Thyroid gland (tissue), 4 donors: Measurements from ENCODE around the gene PTGFR. TPM values are rescaled to one million over a fixed set of nuclear protein-coding genes. Genes with fewer than 3 reads are reported as not detected.

Experiments used
- DNase-seq, 2 donors: peaks; one replicate each; pipeline ENCODE4 v3.0.0-alpha.2; 2019
- H3K27ac ChIP-seq, 3 donors: fragments of 200-600 bp; sonication (generic); 1 replicate in 2 of 3; 2 replicates in 1 of 3; pipeline ENCODE4 v1.5.1; 2016 to 2019; ENCODE audit warnings: mild to moderate bottlenecking in 1 of 3, moderate library complexity in 1 of 3
- H3K27me3 ChIP-seq: fragments of 200-600 bp; sonication (generic); one replicate; pipeline ENCODE4 v1.5.1; 2019
- H3K36me3 ChIP-seq, 2 donors: fragments of 200-600 bp; sonication (generic); one replicate each; pipeline ENCODE4 v1.5.1; 2016 to 2019
- H3K4me1 ChIP-seq, 2 donors: fragments of 200-600 bp; sonication (generic); one replicate each; pipeline ENCODE4 v1.5.1; 2017 to 2019
- H3K4me3 ChIP-seq, 3 donors: fragments of 200-600 bp; sonication (generic); replicated peaks in 1 of 3; 1 replicate in 2 of 3; 2 replicates in 1 of 3; pipeline ENCODE4 v1.5.1; 2016; ENCODE audit warnings: mild to moderate bottlenecking in 1 of 3
- H3K9me3 ChIP-seq: fragments of 200-600 bp; sonication (generic); one replicate; pipeline ENCODE4 v1.5.1; 2017
- POLR2A ChIP-seq, 2 donors: fragments of 450-650 bp; IDR thresholded peaks; one replicate each; pipeline ENCODE4 v1.6.1; 2017; ENCODE audit warnings: antibody characterized with exemption in 2 of 2, mild to moderate bottlenecking in 2 of 2, moderate library complexity in 1 of 2
- WGBS, 2 donors: methylation state at CpG; one replicate each; pipeline ENCODE4 v1.1.5; 2017; 5-methylcytosine and 5-hydroxymethylcytosine counted together
- intact Hi-C: fragments of 100-400 bp; cut with DNase I; formaldehyde crosslinking; loops from one replicate; pipeline ENCODE4 v1.15.1; 2023
- total RNA-seq, 4 donors: library from RNA; depleted of rRNA; stranded (reverse); fragments of >200 nt; gene quantifications; one replicate each; pipeline ENCODE4 v1.2.3, GENCODE V29; 2016
- TF ChIP-seq, protein P1 (sequence below), 6 experiments: fragments of 200-600 bp in 3 of 6; fragments of 450-650 bp in 3 of 6; sonication (generic) in 3 of 6; IDR thresholded peaks; one replicate each; pipeline ENCODE4 v1.5.1; 2016 to 2019; ENCODE audit warnings: antibody characterized with exemption in 6 of 6, mild to moderate bottlenecking in 2 of 6, inconsistent platforms in 1 of 6, moderate library complexity in 1 of 6

PTGFR gene
- total RNA-seq, 4 donors from 2014 or later = 0.67 to 1.9 (median 1.2) TPM

DNA sequence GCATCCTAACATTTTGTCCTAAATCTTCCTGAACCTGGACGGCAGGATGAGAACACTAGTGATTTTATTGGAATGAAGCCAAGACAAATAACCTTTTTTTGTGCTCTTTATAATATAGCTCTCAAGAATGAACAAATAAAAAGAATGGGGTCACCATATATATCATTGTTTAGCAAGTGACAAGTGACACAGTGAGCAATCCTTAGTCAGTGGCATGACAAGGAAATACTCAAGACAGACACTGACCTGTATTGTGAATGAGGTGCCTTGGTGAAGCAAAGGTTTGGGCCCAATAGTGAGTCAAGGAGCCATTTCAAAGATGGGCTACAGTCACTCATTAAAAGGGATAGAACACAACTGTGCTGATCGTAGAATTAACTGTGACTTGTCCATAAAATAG, 35.7 kb downstream of the PTGFR start:
- WGBS, 2 donors = 53 to 65% methylated on average over 2 of the region's 2 CpGs
- TF ChIP-seq, protein P1, sequence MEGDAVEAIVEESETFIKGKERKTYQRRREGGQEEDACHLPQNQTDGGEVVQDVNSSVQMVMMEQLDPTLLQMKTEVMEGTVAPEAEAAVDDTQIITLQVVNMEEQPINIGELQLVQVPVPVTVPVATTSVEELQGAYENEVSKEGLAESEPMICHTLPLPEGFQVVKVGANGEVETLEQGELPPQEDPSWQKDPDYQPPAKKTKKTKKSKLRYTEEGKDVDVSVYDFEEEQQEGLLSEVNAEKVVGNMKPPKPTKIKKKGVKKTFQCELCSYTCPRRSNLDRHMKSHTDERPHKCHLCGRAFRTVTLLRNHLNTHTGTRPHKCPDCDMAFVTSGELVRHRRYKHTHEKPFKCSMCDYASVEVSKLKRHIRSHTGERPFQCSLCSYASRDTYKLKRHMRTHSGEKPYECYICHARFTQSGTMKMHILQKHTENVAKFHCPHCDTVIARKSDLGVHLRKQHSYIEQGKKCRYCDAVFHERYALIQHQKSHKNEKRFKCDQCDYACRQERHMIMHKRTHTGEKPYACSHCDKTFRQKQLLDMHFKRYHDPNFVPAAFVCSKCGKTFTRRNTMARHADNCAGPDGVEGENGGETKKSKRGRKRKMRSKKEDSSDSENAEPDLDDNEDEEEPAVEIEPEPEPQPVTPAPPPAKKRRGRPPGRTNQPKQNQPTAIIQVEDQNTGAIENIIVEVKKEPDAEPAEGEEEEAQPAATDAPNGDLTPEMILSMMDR (IDR thresholded peaks at IDR 0.05) = no peak
- no peak for TF ChIP-seq POLR2A (IDR thresholded peaks at IDR 0.05)
- DNase-seq = no peak

DNA sequence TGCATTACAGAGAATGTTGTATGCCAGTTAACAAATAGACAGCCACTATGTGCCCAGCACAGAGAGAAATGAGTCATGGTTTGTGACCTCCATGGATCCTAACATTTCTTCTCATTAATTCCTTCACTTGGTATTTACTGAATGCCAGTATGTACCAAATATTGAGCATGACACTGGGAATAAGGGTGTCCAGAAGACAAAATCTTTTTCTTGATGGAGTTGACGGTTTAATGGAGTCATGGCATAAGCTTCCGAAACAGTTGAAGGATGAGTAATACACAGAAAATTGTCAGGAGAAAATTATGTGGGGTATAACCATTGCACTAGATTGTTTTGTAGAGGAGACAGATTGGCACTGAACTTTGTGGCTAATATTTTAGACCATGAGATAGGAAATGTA, 36.9 kb downstream of the PTGFR start:
- intact Hi-C loops = no loop called here
- WGBS, 2 donors = 97 to 99% methylated on average over 2 of the region's 2 CpGs

More for the DNA sequence above, 35.7 kb downstream of the PTGFR start:
- intact Hi-C loops = no loop called here
- H3K4me3 ChIP-seq = no peak overlapping the region
- no peaks in the 10 kb centered on the region for H3K27me3 ChIP-seq
- H3K27ac ChIP-seq = no peak overlapping the region
- no peaks in the 10 kb centered on the region for H3K9me3 ChIP-seq
- no peaks in the 10 kb centered on the region for H3K4me1 ChIP-seq
- no peaks in the 10 kb centered on the region for H3K36me3 ChIP-seq

DNA sequence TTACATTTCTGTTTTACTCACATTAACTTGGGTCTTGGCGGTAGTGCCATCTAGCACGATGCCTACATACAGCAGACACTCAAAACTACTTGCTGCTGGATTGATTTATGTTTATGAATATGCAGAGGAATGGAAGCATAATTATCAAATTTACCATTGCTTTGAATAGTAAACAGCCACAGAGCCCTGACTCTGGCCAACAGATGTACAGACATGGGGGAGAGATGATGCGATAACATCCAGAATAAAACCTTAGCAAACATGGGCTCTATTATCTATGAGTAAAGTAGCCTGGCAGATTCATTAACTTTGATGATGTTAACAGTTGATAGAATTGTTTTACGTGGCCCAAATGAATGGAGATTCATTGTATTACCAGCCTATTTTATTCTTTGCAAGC, 42.8 kb downstream of the PTGFR start:
- intact Hi-C loops = no loop called here
- DNase-seq = no peak
- TF ChIP-seq, protein P1 (IDR thresholded peaks at IDR 0.05) = no peak
- no peak for TF ChIP-seq POLR2A (IDR thresholded peaks at IDR 0.05)
- no peak overlapping the region for H3K27ac ChIP-seq
- no peaks in the 10 kb centered on the region for H3K9me3 ChIP-seq
- no peaks in the 10 kb centered on the region for H3K4me1 ChIP-seq
- WGBS, 2 donors = 89 to 94% methylated on average over 4 of the region's 4 CpGs
- no peak overlapping the region for H3K4me3 ChIP-seq
- H3K36me3 ChIP-seq = no peaks in the 10 kb centered on the region
- H3K27me3 ChIP-seq = no peaks in the 10 kb centered on the region

More for the DNA sequence above, 36.9 kb downstream of the PTGFR start:
- DNase-seq = no peak
- Histone ChIP-seq H3K36me3 (no peaks in the 10 kb centered on the region), H3K4me3 (no peak overlapping the region), H3K4me1 (no peaks in the 10 kb centered on the region), H3K27ac (no peak overlapping the region), H3K27me3 (no peaks in the 10 kb centered on the region), H3K9me3 (no peaks in the 10 kb centered on the region)
- TF ChIP-seq, protein P1 (IDR thresholded peaks at IDR 0.05) = no peak
- TF ChIP-seq POLR2A (IDR thresholded peaks at IDR 0.05) = no peak

DNA sequence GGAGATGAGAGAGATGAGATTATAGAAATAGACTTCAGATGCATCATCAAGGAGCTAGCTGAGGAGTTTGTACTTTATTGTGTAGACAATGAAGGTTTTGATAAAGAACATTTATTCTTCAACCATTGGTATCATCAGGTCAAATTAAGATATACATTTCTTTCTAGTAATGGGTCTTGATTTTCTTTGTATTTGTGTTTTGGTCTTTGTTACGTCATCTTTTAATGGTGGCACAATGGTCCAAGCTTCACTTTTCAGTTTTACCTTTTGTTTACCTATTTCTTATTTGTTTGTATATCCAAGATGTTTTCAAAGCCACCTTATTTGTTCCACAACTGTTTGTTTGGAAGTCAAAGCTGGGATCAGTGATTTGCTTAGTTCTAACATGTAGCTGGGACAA, 44.5 kb downstream of the PTGFR start:
- no peak for TF ChIP-seq POLR2A (IDR thresholded peaks at IDR 0.05)
- TF ChIP-seq, protein P1 (IDR thresholded peaks at IDR 0.05) = no peak
- WGBS, 2 donors = 92 to 97% methylated on average over 1 of the region's 1 CpG

DNA sequence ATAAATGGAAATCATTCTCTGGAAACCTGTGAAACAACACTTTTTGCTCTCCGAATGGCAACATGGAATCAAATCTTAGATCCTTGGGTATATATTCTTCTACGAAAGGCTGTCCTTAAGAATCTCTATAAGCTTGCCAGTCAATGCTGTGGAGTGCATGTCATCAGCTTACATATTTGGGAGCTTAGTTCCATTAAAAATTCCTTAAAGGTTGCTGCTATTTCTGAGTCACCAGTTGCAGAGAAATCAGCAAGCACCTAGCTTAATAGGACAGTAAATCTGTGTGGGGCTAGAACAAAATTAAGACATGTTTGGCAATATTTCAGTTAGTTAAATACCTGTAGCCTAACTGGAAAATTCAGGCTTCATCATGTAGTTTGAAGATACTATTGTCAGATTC, 45.7 kb downstream of the PTGFR start:
- 93 to 94% methylated on average over 2 of the region's 2 CpGs for WGBS, 2 donors

More for the DNA sequence above, 44.5 kb downstream of the PTGFR start:
- Histone ChIP-seq H3K4me3 (no peak overlapping the region), H3K4me1 (no peaks in the 10 kb centered on the region), H3K27ac (no peak overlapping the region), H3K36me3 (no peaks in the 10 kb centered on the region), H3K9me3 (no peaks in the 10 kb centered on the region), H3K27me3 (no peaks in the 10 kb centered on the region)
- no peak for DNase-seq
- intact Hi-C loops = no loop called here

More for the DNA sequence above, 45.7 kb downstream of the PTGFR start:
- TF ChIP-seq, protein P1 (IDR thresholded peaks at IDR 0.05) = no peak
- no peak for TF ChIP-seq POLR2A (IDR thresholded peaks at IDR 0.05)
- H3K4me1 ChIP-seq = no peaks in the 10 kb centered on the region
- H3K36me3 ChIP-seq = no peaks in the 10 kb centered on the region
- no peaks in the 10 kb centered on the region for H3K27me3 ChIP-seq
- no peak for DNase-seq
- H3K9me3 ChIP-seq = no peaks in the 10 kb centered on the region
- H3K4me3 ChIP-seq = no peak overlapping the region
- H3K27ac ChIP-seq = no peak overlapping the region
- intact Hi-C loops = no loop called here
